ENCODE measurements around the gene DDX51.
"Not testable (repeated sequence)": the region's sequence is repeated elsewhere in the genome, so short reads cannot be mapped to it uniquely, and the experiment has no call there.

The DDX51 gene

DNA sequence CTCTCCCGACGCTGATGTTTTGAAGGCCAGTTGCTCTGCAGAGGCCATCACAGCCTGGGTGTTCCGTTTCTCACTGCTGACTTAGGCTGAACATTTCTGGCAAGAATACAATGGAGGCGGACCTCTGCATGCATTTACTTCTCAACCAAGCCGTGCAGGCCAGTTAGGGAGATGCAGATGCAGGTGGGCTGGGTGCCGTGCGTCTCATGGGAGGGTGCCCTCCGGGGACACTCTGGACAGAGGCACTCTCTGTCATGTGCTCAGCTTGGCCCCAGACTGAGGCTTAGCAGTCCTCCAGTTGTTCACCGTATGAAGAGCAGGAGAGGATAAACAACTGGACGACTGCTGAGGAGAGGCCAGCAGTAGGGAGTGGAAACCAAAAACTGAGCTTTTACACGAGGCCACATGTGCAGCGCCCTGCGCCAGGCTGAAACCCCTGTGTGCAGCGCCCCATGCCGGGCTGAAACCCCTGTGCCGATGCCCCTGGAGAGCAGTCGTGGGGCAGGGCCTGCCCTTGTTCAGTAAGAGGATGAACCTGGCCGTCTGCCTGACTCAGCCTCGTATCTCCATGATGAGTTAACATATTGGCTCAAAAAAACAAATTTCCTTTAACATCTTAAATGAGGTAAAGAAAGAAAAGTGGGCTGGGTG lies 32.3 kb downstream of the DDX51 start:
- DNase-seq: no peak

DNA sequence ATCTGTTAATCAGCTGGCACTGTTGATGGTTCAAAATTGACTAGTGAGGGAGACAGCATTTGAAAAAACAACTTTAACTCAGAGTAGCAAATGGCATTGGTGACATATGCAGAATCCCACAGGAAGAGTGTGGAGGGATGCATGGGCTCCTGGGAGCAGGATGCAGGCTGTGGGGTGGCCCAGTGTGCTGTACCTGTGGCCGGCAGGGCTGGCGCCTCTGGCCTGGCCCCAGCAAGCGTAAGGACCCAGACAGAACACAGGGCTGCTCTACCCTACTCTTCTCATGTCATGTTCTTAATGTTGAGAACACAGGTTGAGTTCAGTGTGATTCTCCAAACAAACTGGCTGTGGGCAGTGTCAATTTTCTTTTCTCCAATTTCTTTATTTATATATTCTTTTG lies 33.4 kb downstream of the DDX51 start:
- DNase-seq: no peak

DNA sequence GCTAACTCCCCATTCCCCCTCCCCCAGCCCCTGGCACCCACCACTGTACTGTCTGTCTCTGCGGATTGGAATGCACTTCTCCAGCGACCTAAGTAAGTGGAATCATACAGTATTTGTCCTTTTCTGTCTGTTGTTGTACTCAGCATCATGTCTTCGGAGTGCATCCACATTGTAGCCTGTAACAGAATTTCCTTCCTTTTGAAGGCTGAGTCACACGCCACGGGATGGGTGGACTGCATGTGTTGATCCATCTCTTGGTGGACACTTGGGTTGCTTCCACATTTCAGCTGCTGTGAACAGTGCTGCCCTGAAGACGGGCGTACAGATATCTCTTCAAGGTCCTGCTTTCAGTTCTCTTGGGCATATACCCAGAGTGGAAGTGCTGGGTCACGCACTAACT lies 34.4 kb downstream of the DDX51 start:
- DNase-seq: no peak

DNA sequence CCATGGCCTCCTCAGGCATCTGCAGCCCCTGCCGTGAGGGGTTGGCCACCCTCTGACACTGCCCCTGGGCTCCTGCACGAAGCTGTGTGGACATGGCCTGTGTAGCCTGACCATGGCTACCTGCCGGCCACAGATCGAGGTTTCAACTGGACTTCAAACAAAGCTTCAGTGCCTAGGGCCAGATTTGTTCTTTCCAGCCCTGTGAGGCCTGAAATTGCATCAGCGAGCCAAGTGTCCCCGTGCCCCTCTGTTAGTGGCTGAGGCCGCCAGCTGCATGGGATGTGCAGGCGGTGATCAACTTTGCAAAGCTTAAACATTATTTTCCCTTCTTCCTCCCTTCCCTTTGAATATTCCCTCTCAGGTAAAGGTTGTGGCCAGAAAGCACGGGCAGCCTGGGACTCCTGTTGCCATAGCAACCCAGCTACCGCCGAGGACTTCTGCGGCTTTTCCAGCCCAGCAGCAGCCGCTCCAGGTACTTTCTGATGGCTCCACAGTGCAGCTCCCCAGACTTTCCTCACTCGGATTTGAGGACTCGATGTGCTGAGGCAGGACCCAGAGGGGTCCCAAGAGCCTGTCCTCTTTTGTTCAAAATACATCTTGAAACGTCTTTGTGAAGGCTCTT lies 35.8 kb downstream of the DDX51 start:
- no peak for DNase-seq

DNA sequence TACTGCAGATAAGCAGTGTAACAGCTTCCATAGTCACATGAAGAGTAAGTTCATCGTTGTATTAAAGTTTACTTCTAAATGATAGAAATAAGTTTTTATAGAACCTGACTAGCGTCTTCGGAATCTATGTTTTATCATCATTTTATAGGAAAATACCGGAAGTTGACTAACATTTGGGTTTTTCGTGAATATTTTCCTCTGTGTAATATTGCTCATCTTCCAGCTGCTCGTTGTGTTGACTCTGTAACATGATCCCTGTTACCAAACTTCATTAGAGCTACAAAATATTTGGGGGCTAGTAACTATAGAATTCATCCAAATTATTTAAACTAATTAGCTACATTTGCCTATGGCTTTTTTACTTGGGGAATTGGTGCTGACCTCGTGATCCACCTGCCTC lies 37.2 kb downstream of the DDX51 start:
- no peak for DNase-seq

DNA sequence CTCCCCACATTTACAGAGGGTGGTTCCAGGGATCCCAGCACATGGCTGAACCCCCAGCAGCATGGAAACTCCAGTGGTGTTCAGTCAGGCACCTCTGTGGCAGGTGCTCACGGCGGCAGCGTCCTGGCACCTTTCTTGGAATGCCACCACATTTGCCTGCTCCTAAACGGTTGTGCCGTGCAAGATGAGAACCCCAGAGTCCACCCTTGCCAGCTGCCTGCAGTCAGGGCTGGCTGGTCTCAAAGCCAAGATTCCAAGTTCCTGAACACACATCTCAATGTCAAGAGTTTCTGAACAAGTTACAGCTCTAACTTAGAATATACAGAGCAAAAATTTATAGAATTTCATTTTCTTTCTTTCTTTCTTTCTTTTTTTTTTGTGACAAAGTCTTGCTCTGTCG lies 38.7 kb downstream of the DDX51 start:
- DNase-seq: no peak

DNA sequence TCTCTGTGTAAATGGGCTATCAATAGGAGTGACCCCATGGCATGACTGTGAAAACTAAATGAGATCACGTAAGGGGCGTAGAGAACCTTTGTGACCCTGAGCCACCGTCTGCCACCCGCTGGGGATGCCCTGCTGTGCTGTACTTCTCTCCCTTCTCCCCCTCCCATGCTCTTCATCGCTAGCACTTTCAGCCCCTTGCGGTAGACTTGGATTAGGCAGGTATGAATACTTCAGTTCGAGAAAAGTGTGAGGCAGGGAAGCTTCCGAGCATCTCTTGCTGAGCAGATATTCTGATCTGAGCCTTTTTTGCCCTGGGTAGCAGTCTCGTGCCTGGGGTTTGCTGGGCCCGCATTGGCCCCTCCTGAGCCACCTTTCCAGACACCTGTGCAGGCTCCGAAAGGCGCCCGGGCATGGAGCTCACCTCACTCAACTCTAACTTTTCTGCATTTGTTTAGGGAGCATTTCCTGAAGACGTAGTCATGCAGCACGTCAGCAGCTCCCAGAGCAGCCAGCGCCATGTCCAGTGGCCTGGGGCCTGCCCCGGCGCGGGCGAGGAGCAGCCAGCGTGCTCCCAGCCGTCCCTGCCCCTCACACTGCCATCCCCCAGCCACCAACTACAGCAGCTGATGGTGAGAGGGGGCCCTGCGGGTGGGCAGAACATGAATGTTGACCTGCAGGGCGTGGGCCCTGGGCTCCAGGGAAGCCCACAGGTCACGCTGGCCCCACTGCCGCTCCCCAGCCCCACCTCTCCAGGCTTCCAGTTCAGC lies 40.4 kb downstream of the DDX51 start:
- no peak for DNase-seq

DNA sequence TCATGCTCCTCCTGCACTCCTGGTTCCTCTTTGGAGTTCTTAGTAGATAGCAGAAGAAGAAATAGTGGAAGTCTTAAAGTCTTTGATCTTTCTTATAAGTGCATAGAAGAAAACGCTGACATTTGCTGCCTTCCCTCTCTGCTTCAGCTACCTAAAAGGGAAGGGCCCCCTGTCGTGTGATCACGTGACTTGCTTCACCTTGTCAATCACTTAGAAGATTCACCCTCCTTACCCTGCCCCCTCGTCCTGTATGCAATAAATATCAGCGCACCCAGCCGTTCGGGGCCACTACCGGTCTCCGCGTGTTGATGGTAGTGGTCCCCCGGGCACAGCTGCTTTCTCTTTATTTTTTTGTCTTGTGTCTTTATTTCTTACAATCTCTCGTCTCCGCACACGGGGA lies 41.0 kb downstream of the DDX51 start:
- DNase-seq: not testable (repeated sequence)

DNA sequence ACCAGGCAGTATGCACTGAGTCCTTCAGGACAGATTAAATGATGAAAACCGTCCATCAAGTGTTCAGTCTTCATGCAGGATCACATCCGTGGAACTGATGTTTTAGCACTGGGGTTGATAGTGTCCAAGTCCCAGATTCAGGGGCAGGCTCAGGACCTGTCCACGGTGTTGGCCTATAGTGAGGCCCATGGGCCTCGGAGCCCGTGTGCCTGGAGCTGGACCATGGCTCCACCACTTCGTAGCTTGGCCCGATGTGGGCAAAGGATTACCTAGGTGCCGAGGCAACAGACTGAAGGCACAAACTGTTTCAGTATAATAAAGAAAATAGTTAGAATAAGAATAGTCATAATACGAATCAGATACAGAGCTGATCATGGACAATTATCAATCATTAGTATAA lies 41.8 kb downstream of the DDX51 start:
- DNase-seq: no peak

DNA sequence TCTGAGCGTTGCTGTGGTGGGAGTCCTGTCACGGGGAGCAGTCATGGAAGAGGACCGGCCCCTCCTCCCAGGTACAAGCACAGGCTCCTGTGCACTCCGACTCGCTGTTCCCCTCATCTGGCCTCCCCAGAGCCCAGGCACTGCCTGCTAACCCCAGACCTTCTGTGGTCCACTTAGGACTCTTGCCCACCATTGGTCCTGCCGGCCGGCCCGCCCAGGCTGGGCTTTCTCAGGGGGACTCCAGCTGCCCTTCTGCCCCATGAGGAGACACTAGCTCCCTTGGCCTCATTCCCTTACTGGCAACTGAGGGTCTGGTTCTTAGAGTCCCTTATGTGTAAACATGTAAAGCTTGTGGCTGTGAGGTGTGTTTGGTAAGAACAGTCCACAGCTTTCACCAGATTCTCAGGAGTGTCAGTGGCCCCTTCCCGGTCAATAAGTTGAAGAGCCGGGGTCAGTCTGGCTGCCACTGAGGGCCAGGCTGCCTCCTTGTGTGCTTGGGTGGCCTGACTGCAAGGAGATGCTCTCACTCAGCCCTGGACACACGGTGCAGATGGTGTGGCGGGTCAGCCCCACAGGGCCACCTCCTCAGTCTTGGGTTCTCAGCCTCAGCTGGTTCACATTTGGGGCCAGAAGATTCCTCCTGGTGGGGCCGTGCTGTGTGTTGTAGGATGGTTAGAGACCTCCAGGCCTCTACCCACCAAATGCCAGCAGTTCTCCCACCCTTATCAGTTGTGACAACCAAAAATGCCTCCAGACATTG lies 43.6 kb downstream of the DDX51 start:
- DNase-seq: no peak

DNA sequence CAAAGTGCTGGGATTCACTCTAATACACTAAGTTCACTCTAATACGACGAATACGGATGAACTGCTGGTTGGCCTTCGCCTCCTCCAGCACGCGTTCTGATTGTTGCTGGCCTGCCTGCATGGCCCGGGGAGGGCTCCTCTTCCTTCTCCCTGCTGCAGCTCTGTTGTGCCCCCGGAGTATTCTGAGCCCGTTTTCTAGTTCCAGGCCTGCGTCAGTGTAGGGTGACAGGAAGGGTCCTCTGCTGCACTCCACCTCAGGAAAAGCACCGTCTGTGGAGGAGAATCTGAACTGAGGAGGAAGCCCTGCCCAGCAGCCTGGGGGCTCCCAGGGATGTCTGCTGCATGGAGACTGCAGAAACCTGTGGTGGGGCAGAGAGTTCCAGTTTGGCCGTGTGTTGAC lies 44.4 kb downstream of the DDX51 start:
- DNase-seq: no peak

DNA sequence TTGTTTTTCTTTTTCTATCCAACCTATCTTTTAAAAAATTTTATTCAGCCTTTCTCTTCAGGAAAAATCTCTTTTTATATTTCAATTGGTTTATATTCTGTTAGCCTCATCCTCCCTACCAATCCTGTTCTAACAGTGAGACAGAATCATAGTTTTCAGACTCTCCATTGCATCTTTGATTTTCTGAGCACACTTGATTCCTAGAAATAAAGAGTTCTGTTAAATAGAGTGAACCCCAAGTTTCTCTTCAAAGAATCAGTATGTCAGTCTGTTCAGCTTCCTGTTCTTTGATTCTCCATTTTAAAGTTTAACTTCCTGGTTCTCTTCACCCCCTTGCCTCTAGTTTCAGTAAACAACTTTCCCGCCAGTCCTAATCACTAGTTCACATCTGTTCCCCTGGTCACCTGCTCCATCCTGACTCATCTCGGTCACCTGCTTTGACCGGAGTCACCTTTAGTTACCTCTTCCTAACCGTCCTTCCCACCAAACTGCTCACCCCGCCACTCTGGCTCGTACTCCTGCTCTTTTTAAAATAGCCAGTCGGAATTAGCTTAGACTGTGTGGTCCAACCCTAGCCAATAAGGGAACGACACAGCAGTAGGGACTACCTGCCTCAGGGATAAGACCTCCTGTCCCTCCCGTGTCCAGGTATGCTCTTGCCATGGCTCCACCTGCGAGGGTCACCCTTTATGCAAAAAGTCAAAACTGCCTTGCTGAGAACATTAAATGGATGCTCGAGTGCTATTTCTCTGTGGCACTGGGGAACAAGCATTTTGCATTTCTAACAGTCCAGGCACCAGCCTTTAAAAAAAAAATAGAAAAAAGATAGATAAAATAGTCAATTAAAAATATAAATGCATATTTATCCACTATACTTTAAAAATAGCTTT lies 48.4 kb downstream of the DDX51 start:
- no peak for DNase-seq

DNA sequence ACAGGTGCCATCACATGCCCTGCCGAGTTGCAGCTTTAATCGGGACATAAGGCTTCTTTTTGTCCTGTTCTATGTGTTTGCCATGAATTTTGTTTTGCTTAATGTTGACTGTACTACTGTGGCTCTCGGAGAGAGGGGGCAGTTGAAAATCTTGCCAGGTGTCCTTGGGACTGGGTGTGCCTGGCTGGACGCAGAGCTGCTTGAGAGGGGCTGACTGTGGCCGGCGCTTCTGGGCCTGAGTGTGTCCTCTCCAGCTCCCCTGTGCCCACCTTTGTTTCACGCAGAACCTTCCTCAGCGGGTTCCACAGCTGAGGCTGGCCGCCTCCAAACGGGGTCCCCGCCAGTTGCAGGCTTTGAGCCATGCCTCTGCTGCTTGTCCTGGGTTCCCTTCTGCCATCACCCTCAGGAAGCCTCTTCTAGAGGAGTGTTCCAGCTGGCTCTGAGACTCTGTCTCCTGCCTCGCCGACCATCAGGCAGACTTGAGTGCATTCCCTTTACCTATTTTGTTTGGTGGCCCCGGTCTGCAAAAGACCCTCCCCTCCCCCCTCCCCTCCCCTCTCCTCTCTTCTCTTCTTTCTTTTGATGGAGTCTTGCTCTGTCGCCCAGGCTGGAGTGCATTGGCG lies 49.7 kb downstream of the DDX51 start:
- DNase-seq: no peak

DNA sequence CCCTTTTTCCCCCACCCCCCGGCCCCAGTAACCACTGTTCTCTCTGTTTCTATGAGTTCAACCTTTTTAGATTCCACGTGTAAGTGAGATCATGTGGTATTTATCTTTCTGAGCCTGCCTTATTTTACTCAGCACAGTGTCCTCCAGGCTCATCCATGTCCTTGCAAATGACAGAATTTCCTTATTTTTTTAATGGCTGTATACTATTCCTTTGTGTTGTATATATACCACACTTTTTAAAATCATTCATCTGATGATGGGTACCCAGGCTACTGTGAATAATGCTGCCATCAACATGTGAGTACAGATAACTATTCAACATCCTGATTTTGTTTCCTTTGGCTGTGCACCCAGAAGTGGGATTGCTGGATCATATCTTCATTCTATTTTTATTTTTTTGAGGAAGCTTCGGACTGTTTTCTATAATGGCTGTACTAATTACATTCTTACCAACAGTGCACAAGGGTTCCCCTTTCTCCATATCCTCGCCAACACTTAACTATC lies 54.7 kb downstream of the DDX51 start:
- DNase-seq: no peak
